B cell (primary cell): ENCODE results near the gene HBB. TPM values are rescaled to one million over a fixed set of nuclear protein-coding genes. Genes with fewer than 3 reads are reported as not detected.

Experiments used
- ATAC-seq: fragments of 200-7000 bp; cut with Tn5 transposase; one replicate; pipeline ENCODE4 v1.10.0; 2021; ENCODE audit warnings: low read depth, mild to moderate bottlenecking, moderate number of reproducible peaks, moderate library complexity
- CTCF ChIA-PET: fragments of 350-600 bp; sonication (Branson Sonifier 250); formaldehyde crosslinking; loops from one replicate; lab custom pipeline; 2021; ENCODE audit warnings: antibody characterized with exemption, inconsistent platforms; lab: Charles Lee
- POLR2A ChIA-PET: fragments of 350-600 bp; sonication (Branson Sonifier 250); formaldehyde crosslinking; loops from one replicate; lab custom pipeline; 2021; ENCODE audit warnings: antibody characterized with exemption; lab: Charles Lee
- DNase-seq: peaks from one replicate; pipeline ENCODE4 v3.0.0; 2013
- H2AFZ ChIP-seq: 2 replicates; pipeline ENCODE4 v1.6.1; 2012; ENCODE audit warnings: mild to moderate bottlenecking, low read depth, low read length; ENCODE audit not compliant: insufficient read depth, poor library complexity, severe bottlenecking
- H3K27ac ChIP-seq, 2 donors: 1 replicate in 1 of 2; 2 replicates in 1 of 2; pipeline ENCODE4 v1.5.1; 2012 to 2013; ENCODE audit warnings: low read length in 2 of 2, mild to moderate bottlenecking in 2 of 2, moderate library complexity in 1 of 2
- H3K27me3 ChIP-seq, 4 experiments: fragments of 200-600 bp in 1 of 4; sonication (generic) in 1 of 4; replicated peaks in 1 of 4; 1 replicate in 2 of 4; 2 replicates in 2 of 4; pipeline versions ENCODE4 v1.6.1 to v1.7.0; 2013 to 2016; ENCODE audit warnings: low read length in 3 of 4, mild to moderate bottlenecking in 2 of 4, mixed read lengths in 1 of 4, moderate library complexity in 1 of 4; ENCODE audit not compliant: insufficient read depth in 4 of 4, control insufficient read depth in 3 of 4; ENCODE audit errors: control extremely low read depth in 1 of 4
- H3K36me3 ChIP-seq, 2 experiments: replicated peaks in 1 of 2; 1 replicate in 1 of 2; 2 replicates in 1 of 2; pipeline versions ENCODE4 v1.6.1 to v1.7.1; 2013; ENCODE audit warnings: low read length in 1 of 2; ENCODE audit not compliant: insufficient read depth in 2 of 2, control insufficient read depth in 1 of 2; ENCODE audit errors: control extremely low read depth in 1 of 2, extremely low read depth in 1 of 2
- H3K4me1 ChIP-seq, 2 donors: fragments of 200-600 bp in 1 of 2; sonication (generic) in 1 of 2; 1 replicate in 1 of 2; 2 replicates in 1 of 2; pipeline versions ENCODE4 v1.5.1 to v1.6.1; 2013 to 2017; ENCODE audit warnings: low read length in 2 of 2; ENCODE audit not compliant: control insufficient read depth in 2 of 2, insufficient read depth in 2 of 2
- H3K4me2 ChIP-seq: replicated peaks from 2 replicates; pipeline ENCODE3; 2012; ENCODE audit warnings: mild to moderate bottlenecking, low read depth, low read length; ENCODE audit not compliant: poor library complexity, severe bottlenecking
- H3K4me3 ChIP-seq, 5 experiments: fragments of 200-600 bp in 1 of 5; sonication (generic) in 1 of 5; 1 replicate in 3 of 5; 2 replicates in 2 of 5; pipeline versions ENCODE4 v1.5.1 to v1.7.0; 2011 to 2016; ENCODE audit warnings: low read length in 4 of 5, mild to moderate bottlenecking in 4 of 5, low read depth in 2 of 5, control low read depth in 1 of 5, moderate library complexity in 1 of 5; ENCODE audit not compliant: insufficient read depth in 1 of 5; ENCODE audit errors: control extremely low read depth in 1 of 5, extremely low read depth in 1 of 5
- H3K79me2 ChIP-seq: fragments of 200-600 bp; sonication (generic); one replicate; pipeline ENCODE4 v1.6.0; 2016; ENCODE audit warnings: low read length; ENCODE audit not compliant: control insufficient read depth, insufficient read depth
- H3K9ac ChIP-seq: fragments of 200-600 bp; sonication (generic); 2 replicates; pipeline ENCODE4 v1.6.1; 2017; ENCODE audit warnings: mild to moderate bottlenecking, low read length, moderate library complexity
- H3K9me3 ChIP-seq, 3 donors: one replicate each; pipeline versions ENCODE4 v1.6.1 to v1.7.1; 2013; ENCODE audit warnings: low read length in 2 of 3; ENCODE audit not compliant: control insufficient read depth in 2 of 3, insufficient read depth in 1 of 3; ENCODE audit errors: control extremely low read depth in 1 of 3
- H4K20me1 ChIP-seq: 2 replicates; pipeline ENCODE4 v1.6.0; 2012; ENCODE audit warnings: mild to moderate bottlenecking, low read length; ENCODE audit not compliant: insufficient read depth, control insufficient read depth, poor library complexity, severe bottlenecking
- H3K27ac Mint-ChIP-seq: one replicate; pipeline ENCODE4 v1.8.0; 2021; ENCODE audit warnings: mixed read lengths
- H3K27me3 Mint-ChIP-seq: one replicate; pipeline ENCODE4 v1.8.0; 2021; ENCODE audit warnings: mixed read lengths
- H3K4me1 Mint-ChIP-seq: one replicate; pipeline ENCODE4 v1.8.0; 2021; ENCODE audit warnings: mixed read lengths
- H3K4me3 Mint-ChIP-seq: one replicate; pipeline ENCODE4 v1.8.0; 2021; ENCODE audit warnings: mixed read lengths
- H3K9me3 Mint-ChIP-seq: one replicate; pipeline ENCODE4 v1.8.0; 2022; ENCODE audit warnings: mixed read lengths; ENCODE audit not compliant: insufficient read depth
- CTCF ChIP-seq: fragments of 200-600 bp; IDR thresholded peaks from one replicate; pipeline ENCODE4 v1.8.0; 2022; ENCODE audit warnings: antibody characterized with exemption, mild to moderate bottlenecking
- EZH2 ChIP-seq: IDR thresholded peaks from 2 replicates; pipeline ENCODE4 v1.6.1; 2012; ENCODE audit warnings: borderline replicate concordance, low read depth, mild to moderate bottlenecking, moderate library complexity, low read length; ENCODE audit not compliant: insufficient read depth, poor library complexity, severe bottlenecking
- whole genome bisulfite sequencing: methylation state at CpG from one replicate; pipeline ENCODE4 v1.1.5; 2013; ENCODE audit warnings: missing lambda C conversion rate; ENCODE audit not compliant: insufficient coverage; 5-methylcytosine and 5-hydroxymethylcytosine counted together
- intact Hi-C: fragments of 100-400 bp; cut with micrococcal nuclease; formaldehyde crosslinking; loops from one replicate; pipeline ENCODE4 v1.10.0; 2022
- polyA plus RNA-seq: library from polyadenylated mRNA; depleted of rRNA; stranded (reverse); fragments of >200 nt; gene quantifications from 2 replicates; pipeline ENCODE4 v1.2.3, GENCODE V29; 2012
- total RNA-seq, 2 donors: library from RNA; stranded (reverse); fragments of 120-200 nt in 1 of 2; gene quantifications; 1 replicate in 1 of 2; 2 replicates in 1 of 2; pipeline versions ENCODE4 v1.2.3 to v1.2.4, GENCODE V29; 2013 to 2022

Gene HBB
- total and polyA plus RNA-seq, 2 donors (not counting 1 experiment from before 2014, with no cell fraction given), result 69.7 to 385 TPM

- WGBS, result 75% methylated on average over 8 of the region's 9 CpGs
- H3K9ac ChIP-seq, result no peak overlapping the region
- no peak for ATAC-seq
- DNase-seq, result no peak
- no peaks in the 10 kb centered on the region for H3K9me3 ChIP-seq
- no peaks in the 10 kb centered on the region for H4K20me1 ChIP-seq
- H3K36me3 ChIP-seq, result no peaks in the 10 kb centered on the region
- no peak overlapping the region for H2AFZ ChIP-seq
- no peak overlapping the region for H3K27ac ChIP-seq
- H3K27me3 Mint-ChIP-seq, result peaks cover 18% of the 10 kb centered on the region
- H3K27ac Mint-ChIP-seq, result no peak overlapping the region
- no peaks in the 10 kb centered on the region for H3K27me3 ChIP-seq
- intact Hi-C loops, result no loop called here
- TF ChIP-seq EZH2 (no peak), CTCF (no peak)
- H3K4me3 Mint-ChIP-seq, result no peak overlapping the region
- H3K4me2 ChIP-seq, result no peak overlapping the region
- no peaks in the 10 kb centered on the region for H3K9me3 Mint-ChIP-seq
- H3K79me2 ChIP-seq, result no peaks in the 10 kb centered on the region
- no peaks in the 10 kb centered on the region for H3K4me1 Mint-ChIP-seq
- no peak overlapping the region for H3K4me3 ChIP-seq
- ChIA-PET CTCF (no interaction called here), POLR2A (no interaction called here)
- no peaks in the 10 kb centered on the region for H3K4me1 ChIP-seq
Observed at GRCh38 chr11:5252192-5252918, 25.5 kb upstream of the HBB start.

GRCh38 chr11:5251746-5252145 lies 24.9 kb upstream of the HBB start:
- no peak overlapping the region for H3K4me2 ChIP-seq
- H3K36me3 ChIP-seq, result no peaks in the 10 kb centered on the region
- no CpG with 5 or more reads among the region's 2 CpGs for WGBS
- H2AFZ ChIP-seq, result no peak overlapping the region
- H3K4me1 ChIP-seq, result no peaks in the 10 kb centered on the region
- H3K4me3 Mint-ChIP-seq, result no peak overlapping the region
- H3K27ac Mint-ChIP-seq, result no peak overlapping the region
- H3K27me3 Mint-ChIP-seq, result peaks cover 16% of the 10 kb centered on the region
- no peak overlapping the region for H3K27ac ChIP-seq
- CTCF ChIA-PET, result no interaction called here
- H4K20me1 ChIP-seq, result no peaks in the 10 kb centered on the region
- H3K9ac ChIP-seq, result no peak overlapping the region
- no peaks in the 10 kb centered on the region for H3K27me3 ChIP-seq
- H3K4me3 ChIP-seq, result no peak overlapping the region
- H3K9me3 Mint-ChIP-seq, result no peaks in the 10 kb centered on the region
- POLR2A ChIA-PET, result no interaction called here
- no peaks in the 10 kb centered on the region for H3K9me3 ChIP-seq
- no peaks in the 10 kb centered on the region for H3K4me1 Mint-ChIP-seq
- no peak for DNase-seq
- no peaks in the 10 kb centered on the region for H3K79me2 ChIP-seq
- no peak for ATAC-seq
- intact Hi-C loops, result no loop called here
- TF ChIP-seq CTCF (no peak), EZH2 (no peak)
